Mucosa of gallbladder (tissue), 1 donor: ENCODE results near the gene PPP6R3. TPM values are rescaled to one million over a fixed set of nuclear protein-coding genes. Genes with fewer than 3 reads are reported as not detected.

Experiments
- DNase-seq: peaks from one replicate; pipeline ENCODE4 v3.0.0-alpha.2; 2020; ENCODE audit warnings: low spot score
- total RNA-seq: library from RNA; stranded (reverse); gene quantifications from one replicate; pipeline ENCODE4 v1.2.1, GENCODE V29; 2021
- donor health status: DM: no; HTN: no; CAD: no.

The PPP6R3 gene
- total RNA-seq, 1 donor from 2014 or later = 114 TPM

GRCh38 chr11:68552542-68552941 lies 92.0 kb downstream of the PPP6R3 start:
- no peak for DNase-seq

GRCh38 chr11:68560216-68560615 lies 99.7 kb downstream of the PPP6R3 start:
- no peak for DNase-seq

DNA sequence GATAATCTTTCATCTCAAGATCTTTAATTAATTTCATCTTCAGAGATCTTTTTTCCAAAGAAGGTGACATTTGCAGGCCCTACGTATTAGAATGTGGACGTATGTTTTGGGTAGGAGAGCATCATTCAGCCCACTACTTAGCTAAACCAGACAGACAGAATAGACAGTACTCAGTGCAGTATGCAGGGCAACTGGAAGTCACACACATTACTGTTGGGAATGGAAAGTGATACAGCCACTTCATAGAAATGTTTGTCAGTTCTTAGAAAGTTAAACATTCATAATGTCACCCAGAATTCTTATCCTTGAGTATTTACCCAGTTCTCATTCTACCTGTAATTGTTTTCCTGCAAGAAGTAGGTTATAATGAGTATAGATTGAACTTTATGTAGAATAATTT lies 102.9 kb downstream of the PPP6R3 start:
- DNase-seq = no peak

- no peak for DNase-seq
Observed at GRCh38 chr11:68564261-68564660, 103.7 kb downstream of the PPP6R3 start.

- DNase-seq = no peak
Observed at GRCh38 chr11:68565768-68566167, 105.2 kb downstream of the PPP6R3 start.

DNA sequence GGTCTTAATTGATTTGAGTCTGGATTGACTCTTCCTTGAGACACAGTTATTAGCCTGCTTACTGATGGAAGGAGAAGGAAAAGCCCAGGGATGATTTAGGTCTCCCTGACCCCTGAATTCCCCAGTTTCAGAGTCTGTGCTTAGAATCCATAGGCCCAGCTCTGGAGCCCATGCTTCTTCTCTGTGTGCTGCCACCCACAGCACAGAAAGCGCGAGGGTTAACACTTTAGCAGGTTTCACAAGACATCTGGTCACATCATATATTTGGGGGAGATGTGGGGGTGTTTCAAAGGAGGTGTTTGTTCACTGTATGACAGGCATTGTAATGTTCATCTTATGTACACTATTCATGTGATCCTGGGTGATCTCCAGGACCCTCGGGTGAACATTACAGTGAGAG lies 107.0 kb downstream of the PPP6R3 start:
- DNase-seq = no peak

DNA sequence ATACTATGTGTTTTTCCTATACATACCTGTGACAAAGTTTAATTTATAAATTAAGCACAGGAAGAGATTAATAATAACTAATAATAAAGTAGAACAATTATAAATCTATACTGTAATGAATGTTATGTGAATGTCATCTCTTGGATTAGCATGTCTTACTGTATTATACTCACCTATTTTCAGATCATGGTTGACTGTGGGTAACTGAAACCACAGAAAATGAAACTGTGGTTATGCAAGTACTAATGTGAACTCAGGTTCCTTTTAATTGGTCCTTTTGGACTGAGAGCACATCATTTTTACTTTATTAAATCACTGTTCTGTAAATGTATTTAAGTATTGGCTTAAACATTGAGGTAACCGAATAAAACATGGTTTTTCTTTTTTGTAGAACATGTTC lies 108.8 kb downstream of the PPP6R3 start:
- no peak for DNase-seq

- DNase-seq = no peak
Observed at GRCh38 chr11:68570691-68571090, 110.1 kb downstream of the PPP6R3 start.

DNA sequence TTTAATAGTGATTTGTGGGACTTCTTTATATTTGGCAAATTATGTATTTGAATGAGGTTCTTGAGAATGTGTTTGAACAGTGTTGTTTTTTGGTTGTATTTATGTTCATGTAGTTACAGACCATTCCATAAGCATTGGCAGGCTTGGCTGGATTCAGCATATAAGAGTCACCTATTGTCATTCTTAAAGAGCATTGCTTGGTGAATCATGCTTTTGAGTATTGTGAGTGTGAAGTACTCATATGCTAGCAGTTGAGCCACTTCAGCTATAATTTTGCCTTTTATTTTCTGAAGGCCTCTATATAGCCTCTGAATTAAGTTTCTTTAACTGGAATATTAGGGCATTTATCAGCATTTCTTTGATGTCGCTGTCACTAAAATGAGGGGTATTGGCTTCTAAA lies 113.8 kb downstream of the PPP6R3 start:
- no peak for DNase-seq

DNA sequence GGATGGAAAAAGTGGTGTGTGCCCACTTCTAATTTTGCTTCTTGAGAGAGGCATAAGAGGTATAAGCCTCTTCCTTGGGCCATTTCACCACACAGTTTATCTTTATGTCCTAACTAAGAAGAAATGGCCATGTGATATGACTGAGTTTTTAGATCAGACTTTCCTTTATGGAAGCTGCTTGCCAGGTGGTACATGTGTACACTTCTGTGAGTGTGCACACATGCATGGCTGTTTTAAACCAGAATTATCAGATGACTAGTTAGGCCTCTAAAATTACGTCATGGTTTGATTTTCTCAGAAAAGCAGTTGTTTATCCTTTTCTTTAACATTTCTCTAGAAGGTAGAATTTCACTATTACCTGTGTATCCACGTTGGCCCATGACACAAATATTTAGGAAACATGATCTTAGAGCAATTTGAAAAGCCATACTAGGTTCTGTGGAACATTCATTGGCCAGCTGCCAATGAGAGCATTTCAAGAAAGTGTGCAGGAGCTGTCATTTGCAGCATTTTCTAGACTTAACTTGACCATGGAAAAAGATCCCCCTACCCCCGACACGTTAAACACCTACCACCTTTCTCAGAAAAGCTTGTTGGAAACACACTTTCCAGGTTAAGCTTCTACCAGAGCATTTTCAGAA lies 114.6 kb downstream of the PPP6R3 start:
- no peak for DNase-seq

GRCh38 chr11:68579455-68579854 lies 118.9 kb downstream of the PPP6R3 start:
- DNase-seq = no peak

- no peak for DNase-seq
Observed at GRCh38 chr11:68581439-68581838, 120.9 kb downstream of the PPP6R3 start.

DNA sequence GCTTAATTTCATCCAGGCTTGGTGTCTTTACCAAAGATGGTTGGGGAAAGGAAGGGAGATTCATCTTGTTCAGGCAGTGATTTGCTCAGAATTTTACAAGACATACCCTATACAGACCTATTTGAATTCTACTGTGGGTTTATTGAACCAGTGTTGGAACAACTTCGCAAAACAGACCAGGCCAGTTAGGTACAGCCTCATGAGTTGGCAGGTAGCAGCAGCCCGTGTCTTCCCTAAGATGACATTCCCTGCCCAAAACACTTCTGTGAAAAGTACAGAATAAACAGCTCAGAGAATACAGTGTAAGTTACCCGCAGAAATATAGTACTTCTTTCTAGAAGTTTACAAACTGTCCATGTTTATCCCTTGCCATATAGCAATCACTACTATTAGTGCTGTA lies 121.3 kb downstream of the PPP6R3 start:
- DNase-seq = no peak

GRCh38 chr11:68582416-68583040 lies 122.0 kb downstream of the PPP6R3 start:
- DNase-seq = no peak

- DNase-seq = no peak
Observed at GRCh38 chr11:68583041-68583446, 122.5 kb downstream of the PPP6R3 start.

DNA sequence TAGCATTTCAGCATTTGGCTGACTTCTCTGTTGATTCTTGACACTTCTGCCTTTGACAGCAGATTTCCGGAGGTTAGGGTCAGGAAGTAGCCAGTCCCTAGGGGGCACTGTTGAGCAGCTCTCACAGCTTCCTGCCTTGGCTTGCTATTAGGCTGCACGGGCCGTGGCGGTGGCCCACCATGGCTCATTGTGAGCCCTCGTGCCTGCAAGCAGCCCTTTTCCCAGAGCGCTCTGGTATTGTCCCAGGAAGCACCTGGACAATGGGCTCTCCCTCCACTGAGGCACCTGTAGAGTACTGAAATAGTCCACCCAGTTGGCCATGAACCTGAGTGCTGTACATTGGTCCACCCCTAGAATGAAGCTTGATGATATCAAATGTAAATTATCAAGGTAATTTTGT lies 123.5 kb downstream of the PPP6R3 start:
- peak; percentile 15 for DNase-seq

GRCh38 chr11:68584991-68585524 lies 124.5 kb downstream of the PPP6R3 start:
- no peak for DNase-seq

GRCh38 chr11:68589547-68590216 lies 129.1 kb downstream of the PPP6R3 start:
- no peak for DNase-seq

GRCh38 chr11:68591719-68592118 lies 131.2 kb downstream of the PPP6R3 start:
- no peak for DNase-seq

DNA sequence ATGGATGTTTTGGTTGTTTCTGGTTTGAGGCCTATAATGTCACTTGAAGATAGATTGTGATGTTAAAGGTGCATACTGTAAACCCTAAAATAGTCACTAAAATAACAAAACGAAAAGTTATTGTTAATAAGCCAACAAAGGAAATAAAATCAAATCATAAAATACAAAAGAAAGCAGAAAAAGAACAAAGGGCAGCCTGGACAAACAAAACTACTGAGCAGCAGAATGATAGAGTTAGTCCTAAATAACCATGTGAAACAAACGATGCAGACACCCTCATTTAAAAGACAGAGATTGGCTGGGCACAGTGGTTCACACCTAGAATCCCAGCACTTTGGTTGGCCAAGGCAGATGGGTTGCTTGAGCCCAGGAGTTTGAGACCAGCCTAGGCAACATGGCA lies 132.9 kb downstream of the PPP6R3 start:
- DNase-seq = no peak

GRCh38 chr11:68594123-68594522 lies 133.6 kb downstream of the PPP6R3 start:
- no peak for DNase-seq

GRCh38 chr11:68596231-68596630 lies 135.7 kb downstream of the PPP6R3 start:
- no peak for DNase-seq
